ENCODE data around the gene UBE2G2.

- TF ChIP-seq CTCF (conservative IDR thresholded peaks at IDR 0.05) (no peak), ZFX (IDR thresholded peaks at IDR 0.05) (no peak)
These were observed 16.5 kb upstream of the UBE2G2 start, which contains the start of gene SUMO3 for GRCh38 chr21:44817914-44818639.
